HG02852 (cell line): ENCODE measurements around the gene XG.
"Not testable (repeated sequence)": the region's sequence is repeated elsewhere in the genome, so short reads cannot be mapped to it uniquely, and the experiment has no call there.

Source experiments
- ATAC-seq: cut with Tn5 transposase; IDR thresholded peaks from one replicate; pipeline ENCODE4 v1.9.1; 2021; ENCODE audit warnings: mild to moderate bottlenecking, moderate library complexity; ENCODE audit not compliant: unreplicated experiment

XG gene

GRCh38 chrX:2774776-2775175, 22.9 kb downstream of the XG start:
- ATAC-seq: no peak

- not testable (repeated sequence) for ATAC-seq
These were observed 28.8 kb downstream of the XG start for GRCh38 chrX:2780472-2781225.

DNA sequence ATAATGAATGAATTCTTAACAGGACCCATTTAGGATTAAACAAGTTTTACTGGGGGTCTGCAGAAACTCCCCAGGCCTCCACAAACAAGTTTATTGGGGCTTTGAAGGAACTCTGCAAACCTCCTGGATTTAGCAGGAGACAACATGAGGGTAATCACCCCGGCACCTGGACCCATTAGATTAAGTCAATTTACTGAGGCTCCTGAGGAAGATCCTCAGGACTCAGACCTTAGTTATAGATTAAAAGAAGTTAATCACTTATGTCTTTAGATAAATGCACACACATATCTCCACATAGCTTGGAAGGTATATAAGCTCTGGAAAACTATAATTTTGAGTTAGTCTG, 29.4 kb downstream of the XG start:
- ATAC-seq: no peak

DNA sequence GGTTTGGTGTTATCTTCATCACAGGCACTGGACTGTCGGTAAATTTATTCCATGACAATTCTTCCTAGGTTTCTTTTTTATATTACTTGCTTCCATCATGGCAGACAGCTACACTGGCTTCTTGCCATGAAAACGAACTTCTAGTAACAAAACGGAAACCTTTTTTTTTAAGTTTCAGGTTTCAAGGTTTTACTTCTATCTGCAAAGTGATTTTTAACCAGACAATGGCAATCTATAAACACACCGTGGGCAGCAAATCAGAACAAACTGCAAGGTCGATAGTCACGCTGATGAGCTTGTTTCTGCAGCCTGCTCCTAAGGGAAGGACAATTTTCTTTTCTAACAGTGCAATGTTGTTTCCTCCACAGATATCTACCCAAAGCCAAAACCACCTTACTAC, 29.9 kb downstream of the XG start:
- ATAC-seq: peak; percentile 59

- ATAC-seq: no peak
These were observed 30.3 kb downstream of the XG start for GRCh38 chrX:2782171-2782570.

- ATAC-seq: no peak
These were observed 30.9 kb downstream of the XG start for GRCh38 chrX:2782778-2783177.

DNA sequence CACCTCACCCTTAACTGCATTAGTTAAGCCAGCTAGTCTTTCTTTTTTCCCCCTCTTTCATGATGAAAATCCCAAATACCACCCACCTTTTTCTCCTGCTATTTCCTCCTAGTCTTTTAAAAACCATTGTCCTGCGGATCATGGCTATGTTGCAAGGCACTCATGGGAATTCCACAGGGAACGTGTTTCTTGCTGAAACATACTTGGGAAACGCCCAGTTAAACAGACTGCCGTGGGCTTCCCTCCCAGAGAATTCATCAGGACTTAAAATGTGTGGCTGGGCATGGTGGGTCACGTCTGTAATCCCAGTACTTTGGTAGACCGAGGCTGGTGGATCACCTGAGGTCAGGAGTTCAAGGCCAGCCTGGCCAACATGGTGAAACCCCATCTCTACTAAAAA, 32.2 kb downstream of the XG start:
- ATAC-seq: no peak

DNA sequence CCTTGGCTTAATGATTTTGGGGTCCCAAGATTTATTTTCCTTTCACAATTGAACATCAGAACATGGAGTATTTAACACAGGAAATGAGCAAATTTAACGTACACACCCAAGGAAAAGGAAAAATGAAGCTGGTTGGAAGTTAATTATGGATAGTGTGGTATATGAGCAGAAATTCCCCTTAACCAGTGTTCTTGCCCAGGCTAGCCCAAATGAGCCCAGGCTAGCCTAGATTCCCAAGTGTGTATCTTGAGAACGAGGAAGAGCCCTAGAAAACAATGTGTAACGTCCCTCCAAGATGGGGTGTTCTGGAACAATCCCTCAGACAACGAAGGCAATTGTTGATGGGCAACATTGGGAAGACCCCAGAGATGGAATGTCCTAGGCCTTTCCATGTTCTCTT, 33.7 kb downstream of the XG start:
- no peak for ATAC-seq

- ATAC-seq: no peak
These were observed 37.1 kb downstream of the XG start for GRCh38 chrX:2788980-2789379.

- ATAC-seq: no peak
These were observed 37.7 kb downstream of the XG start for GRCh38 chrX:2789569-2789968.

DNA sequence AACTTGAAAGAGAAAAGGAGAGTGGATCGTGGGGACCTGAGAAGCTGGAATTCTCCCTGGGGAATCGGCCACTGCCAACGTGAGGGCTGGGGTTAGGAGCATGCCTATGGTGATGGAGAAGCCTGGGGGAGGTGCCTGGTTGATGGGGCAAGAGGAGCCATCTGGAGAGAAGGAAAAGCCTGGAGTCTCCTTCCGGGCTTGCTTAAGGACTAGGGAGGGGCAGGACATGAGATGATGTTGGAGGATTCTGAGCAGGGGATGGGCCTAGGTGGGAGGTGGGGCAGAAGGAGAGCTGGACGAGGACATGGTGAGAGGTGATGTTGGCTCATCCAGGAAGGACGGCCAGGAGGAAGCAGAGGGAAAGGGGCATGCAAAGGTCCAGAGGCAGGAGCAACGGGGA, 41.9 kb downstream of the XG start:
- ATAC-seq: no peak

- no peak for ATAC-seq
These were observed 42.5 kb downstream of the XG start for GRCh38 chrX:2794336-2794735.

DNA sequence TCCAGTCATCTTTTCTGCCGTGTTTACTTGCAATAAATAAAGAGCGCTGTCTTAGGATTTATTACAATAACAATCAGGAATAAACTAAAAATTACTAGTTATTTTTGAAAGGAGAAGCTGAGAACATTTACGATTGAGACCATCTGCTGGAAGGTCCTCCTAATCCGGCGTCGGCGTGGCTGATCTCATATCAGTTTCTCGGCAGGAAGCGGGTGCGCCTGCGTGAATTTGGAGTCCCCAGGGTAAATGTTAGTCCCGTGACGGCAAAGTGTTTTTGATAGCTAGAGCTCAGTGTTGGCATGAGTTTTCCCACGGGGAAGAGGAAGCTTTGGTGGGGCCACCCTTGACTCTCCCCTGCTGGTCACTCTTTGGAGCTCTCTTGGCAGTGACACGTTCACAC, 45.0 kb downstream of the XG start:
- ATAC-seq: not testable (repeated sequence)

- ATAC-seq: no peak
These were observed 47.5 kb downstream of the XG start for GRCh38 chrX:2799369-2799768.

- not testable (repeated sequence) for ATAC-seq
These were observed 48.1 kb downstream of the XG start for GRCh38 chrX:2799980-2800379.

GRCh38 chrX:2801223-2801622, 49.4 kb downstream of the XG start:
- no peak for ATAC-seq

- not testable (repeated sequence) for ATAC-seq
These were observed 50.7 kb downstream of the XG start for GRCh38 chrX:2802376-2803090.

GRCh38 chrX:2803486-2803885, 51.6 kb downstream of the XG start:
- not testable (repeated sequence) for ATAC-seq

GRCh38 chrX:2804106-2804843, 52.4 kb downstream of the XG start:
- ATAC-seq: not testable (repeated sequence)

- ATAC-seq: not testable (repeated sequence)
These were observed 53.0 kb downstream of the XG start for GRCh38 chrX:2804858-2805257.

DNA sequence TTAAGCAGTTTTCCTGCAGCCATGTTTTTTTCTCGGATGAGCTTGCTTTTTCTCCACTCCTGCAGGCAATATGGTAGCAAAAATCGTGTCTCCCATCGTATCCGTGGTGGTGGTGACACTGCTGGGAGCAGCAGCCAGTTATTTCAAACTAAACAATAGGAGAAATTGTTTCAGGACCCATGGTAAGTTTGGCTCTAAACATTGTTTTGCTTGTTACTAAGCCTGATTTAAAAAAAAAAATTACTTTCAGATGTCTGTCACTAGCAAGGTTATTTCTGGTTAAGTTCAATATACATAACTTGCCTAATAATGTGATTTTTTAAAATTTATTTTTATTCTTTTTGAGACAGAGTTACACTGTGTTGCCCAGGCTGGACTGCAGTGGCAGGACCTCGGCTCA, 59.4 kb downstream of the XG start:
- ATAC-seq: no peak
